ENCODE data around the gene IFI30.
A peak's percentile ranks its signal among the peaks of the same experiment; 100 is the strongest.

Gene IFI30

DNA sequence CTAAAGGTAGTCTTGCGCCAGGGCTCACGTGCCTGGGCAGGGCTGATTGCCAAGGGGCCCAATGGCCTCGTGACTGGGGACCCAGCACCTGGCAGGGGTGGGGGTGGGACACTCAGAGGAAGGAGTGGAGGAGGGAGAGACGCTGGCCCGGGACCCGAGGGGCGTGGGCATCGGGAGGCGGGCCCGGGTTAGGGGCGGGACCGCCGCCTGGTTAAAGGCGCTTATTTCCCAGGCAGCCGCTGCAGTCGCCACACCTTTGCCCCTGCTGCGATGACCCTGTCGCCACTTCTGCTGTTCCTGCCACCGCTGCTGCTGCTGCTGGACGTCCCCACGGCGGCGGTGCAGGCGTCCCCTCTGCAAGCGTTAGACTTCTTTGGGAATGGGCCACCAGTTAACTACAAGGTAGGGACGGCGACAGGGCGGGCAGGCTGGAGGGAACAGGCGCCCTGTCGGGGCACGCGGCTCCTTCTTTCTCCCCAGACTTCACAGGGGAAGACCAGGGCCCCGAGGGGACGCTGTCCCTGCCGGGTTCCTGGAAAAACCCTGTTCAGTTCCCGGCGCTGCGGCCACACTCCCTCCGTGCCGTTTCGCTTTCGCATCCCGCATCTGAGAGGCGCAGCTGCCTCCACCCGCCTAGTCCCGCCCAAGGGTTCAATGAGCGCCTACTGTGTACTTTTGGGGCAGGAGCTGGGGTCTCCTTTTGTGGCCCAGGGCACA lies at the start of gene IFI30:
IFI30 (plus strand) TSS at position 242 of the 717 bp plus-strand sequence; CDS start at position 271, 29 bp downstream.
- no peak for DNase-seq (ENCODE audit: low read depth)

DNA sequence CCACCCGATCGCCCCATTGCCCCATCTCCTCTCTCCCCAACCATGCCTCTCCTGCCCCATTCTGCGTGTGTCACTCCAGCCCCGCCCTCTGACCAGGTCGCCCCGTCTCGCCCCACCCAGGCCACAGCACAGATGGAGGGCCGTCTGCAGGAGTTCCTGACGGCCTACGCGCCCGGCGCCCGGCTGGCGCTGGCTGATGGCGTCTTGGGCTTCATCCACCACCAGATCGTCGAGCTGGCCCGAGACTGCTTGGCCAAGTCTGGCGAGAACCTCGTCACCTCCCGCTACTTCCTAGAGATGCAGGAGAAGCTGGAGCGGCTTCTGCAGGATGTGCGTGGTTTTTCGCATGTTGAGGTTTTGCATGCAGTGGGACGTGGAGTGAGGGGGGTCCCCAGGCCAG lies 49.8 kb upstream of the IFI30 start:
- no peak for DNase-seq (ENCODE audit: low read depth)

DNA sequence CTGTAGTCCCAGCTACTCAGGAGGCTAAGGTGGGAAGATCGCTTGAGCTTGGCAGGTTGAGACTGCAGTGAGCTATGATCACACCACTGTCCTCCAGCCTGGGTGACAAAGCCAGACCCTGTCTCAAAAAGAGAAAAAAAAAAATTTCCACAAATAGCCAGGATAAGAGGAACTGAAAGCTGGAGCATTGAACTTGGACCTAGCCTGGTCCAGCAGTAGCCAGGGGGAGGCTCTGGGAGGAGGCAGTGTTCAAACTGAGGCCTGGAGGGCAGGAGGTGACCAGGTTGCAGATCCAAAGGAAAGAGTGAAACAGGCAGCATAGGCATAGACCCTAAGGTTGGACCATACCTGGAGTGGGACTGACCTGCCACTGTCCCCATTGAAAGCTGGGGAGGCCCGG lies 47.5 kb upstream of the IFI30 start:
- no peak for DNase-seq (ENCODE audit: low read depth)

DNA sequence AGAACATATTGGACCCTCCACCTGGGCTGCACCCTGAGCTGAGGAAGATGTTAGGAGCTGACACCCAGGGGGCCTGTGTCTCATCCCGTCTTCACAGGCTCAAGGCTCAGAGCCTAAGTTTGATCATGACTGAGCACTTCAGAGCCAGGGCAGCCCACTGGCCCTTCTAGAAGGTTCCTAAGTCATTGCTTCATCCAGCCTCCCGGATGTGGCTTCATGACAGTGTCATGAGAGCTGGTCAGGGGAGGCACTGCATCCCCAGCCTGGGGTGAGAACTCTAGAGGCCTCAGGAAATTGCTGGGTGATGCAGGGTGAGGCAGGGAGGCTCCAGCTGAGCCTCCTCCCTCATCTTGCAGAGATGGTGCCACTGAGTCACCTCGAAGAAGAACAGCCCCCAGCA lies 45.6 kb upstream of the IFI30 start:
- DNase-seq (ENCODE audit: low read depth) = no peak

DNA sequence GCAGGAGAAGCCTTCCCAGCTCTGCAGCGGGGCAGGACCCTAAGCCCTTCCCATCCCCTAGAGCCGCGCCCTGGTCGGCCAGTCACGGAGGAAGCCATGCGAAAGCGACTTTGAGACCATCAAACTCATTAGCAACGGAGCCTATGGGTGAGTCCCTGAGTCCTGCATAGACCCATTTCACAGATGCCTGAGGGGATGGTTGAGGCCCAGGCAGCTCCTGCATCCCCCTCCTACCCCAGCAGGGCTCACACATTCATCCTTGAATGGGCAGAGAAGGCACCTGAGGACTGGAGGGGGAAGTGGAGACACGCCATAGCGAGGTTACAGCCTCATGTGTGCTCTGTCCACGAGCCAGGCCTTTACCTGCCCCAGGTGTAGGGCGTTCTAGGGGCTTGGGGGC lies 44.8 kb upstream of the IFI30 start:
- no peak for DNase-seq (ENCODE audit: low read depth)

DNA sequence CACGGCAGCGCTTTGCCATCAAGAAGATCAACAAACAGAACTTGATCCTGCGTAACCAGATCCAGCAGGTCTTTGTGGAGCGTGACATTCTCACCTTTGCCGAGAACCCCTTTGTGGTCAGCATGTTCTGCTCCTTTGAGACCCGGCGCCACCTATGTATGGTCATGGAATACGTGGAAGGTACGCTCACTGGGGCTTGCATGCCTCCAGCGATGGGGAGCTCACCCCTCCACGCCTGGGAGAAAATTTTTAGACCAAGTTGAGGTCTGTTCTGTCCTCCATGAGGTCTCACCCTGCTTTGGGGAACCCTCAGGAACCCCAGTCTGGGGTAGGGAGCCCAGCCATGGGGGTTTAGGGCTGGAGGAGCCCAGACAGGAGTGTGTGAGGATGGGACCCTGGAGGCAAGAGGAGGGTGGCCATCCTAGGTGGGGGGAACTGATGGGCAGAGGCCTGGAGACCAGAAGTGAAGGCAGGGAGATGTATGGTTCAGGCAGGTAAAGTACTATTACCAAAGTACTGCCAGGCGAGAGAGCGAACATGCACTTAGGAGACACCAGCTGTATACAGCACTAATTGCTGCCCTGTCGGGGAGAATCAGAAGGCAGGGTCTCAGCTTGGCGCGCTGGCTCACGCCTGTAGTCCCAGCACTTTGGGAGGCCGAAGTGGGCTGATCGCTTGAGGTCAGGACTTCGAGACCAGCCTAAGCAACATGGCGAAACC lies 42.9 kb upstream of the IFI30 start:
- DNase-seq (ENCODE audit: low read depth) = no peak

DNA sequence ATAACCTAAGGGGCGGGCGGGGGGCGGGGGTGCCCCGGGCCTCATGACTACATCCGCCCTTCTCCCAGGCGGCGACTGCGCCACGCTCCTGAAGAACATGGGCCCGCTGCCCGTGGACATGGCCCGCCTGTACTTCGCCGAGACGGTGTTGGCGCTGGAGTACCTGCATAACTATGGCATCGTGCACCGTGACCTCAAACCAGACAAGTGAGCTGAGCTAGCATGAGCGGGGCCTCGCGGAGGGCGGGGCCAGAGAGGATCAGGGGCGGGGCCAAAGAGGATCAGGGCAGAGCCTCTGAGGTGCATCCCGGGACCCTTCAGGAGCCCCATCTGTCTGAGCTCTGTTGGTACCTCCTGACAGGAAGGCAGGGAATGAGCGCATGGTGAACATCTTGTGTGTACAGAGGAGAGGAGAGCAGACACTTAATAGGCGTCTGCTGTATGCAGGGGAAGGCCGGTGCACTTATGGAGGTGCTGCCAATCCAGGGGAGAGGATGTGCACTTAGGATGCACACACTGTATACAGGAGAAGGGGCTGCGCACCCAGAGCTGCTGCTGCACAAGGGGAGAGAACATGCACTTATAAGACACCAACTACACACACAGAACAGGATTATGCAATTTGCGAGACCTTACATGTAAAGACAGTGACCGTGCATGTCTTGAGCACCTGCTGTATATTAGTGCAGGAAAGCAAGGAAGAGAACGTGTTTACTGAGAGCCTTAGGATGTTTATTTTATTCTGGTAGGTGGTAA lies 41.6 kb upstream of the IFI30 start:
- no peak for DNase-seq (ENCODE audit: low read depth)

DNA sequence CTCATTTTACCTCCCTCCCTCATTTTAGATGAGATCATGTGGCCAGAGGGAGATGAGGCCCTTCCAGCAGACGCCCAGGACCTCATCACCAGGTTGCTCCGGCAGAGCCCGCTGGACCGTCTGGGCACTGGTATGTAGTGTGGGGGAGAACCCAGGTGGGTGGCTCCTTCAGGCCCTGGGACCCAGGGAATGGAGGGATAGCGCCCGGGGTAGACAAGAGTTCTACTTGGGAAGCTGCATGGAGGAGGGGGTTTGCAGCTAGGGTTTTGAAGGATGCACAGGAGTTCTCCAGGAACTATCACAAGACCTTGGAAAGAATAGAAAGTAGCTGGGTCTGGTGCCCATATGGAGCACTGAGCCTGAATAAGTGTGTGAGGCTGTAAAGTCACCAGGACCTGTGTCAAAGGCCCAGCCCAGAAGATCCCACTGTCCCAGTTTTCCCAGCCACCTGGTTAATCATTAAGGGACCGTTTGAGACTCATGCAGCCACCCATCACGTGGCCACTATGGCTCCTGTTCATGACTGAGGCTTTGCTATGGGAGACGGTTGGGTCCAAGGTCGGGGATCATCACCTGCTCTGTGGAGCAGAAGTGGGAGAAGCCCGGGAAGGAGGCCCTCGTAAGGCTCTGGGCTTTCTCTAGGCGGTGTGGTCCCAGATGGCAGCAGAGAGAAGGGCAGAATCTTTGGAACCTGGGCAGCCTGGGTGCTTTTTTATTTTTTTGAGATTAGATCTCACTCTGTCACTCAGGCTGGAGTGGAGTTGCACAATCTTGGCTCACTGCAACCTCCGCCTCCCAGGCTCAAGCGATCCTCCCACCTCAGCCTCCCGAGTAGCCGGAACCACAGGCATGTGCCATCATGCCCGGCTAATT lies 37.7 kb upstream of the IFI30 start:
- DNase-seq (ENCODE audit: low read depth) = peak; percentile 12

DNA sequence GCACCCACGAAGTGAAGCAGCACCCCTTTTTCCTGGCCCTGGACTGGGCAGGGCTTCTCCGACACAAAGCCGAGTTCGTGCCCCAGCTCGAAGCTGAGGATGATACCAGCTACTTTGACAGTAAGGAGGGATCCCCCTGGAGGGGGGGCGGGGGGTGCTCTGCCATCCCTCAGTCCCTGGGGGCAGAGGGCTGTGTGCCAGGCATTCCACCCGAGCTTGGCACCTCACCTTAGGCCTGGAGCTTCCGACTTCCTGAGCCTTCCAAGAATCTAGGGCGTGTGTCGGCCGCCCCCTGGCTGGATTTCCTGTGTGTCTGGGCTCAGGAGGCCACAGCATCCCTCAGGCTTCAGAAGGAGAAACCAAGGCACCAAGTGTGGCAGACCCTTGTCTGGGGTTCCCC lies 36.4 kb upstream of the IFI30 start:
- DNase-seq (ENCODE audit: low read depth) = no peak

DNA sequence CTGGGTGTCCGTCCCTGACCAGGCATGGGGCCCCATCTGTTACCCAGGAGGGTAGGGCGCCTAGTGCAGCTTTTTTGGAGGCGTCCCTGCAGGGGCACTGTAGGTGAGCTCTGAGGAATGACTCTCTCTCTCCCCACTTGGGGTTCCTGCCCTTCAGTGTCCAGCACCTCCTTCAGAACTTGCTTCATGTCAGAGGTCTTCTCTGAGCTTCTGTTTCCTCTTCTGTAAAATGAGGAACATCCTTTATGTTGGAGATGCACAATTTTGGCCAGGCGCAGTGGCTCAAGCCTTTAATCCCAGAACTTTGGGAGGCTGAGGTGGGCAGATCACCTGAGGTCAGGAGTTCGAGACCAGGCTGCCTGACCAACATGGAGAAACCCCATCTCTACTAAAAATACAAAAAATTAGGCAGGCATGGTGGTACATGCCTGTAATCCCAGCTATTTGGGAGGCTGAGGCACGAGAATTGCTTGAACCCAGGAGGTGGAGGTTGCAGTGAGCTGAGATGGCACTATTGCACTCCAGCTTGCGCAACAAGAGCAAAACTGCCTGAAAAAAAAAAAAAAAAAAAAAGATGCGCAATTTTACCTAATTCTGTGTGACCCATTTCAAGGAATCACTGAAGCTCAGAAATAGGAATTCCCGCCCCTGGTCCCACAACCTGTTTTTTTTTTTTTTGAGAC lies 35.8 kb upstream of the IFI30 start:
- DNase-seq (ENCODE audit: low read depth) = no peak

DNA sequence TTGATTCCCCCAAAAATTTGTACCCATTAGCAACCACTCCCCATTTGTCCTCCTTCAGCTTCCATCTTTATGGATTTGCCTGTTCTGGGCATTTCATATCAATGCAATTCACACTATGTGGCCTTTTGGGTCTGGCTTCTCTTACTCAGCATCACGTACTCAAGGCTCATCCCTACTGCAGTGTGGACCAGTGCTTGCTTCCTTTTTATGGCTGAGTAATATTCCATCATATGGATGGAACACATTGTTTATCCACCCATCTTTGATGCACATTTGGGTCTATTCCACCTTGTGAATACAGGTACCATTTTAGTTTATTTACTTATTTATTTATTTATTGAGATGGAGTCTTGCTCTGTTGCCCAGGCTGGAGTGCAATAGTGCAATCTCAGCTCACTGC lies 33.1 kb upstream of the IFI30 start:
- DNase-seq (ENCODE audit: low read depth) = no peak

DNA sequence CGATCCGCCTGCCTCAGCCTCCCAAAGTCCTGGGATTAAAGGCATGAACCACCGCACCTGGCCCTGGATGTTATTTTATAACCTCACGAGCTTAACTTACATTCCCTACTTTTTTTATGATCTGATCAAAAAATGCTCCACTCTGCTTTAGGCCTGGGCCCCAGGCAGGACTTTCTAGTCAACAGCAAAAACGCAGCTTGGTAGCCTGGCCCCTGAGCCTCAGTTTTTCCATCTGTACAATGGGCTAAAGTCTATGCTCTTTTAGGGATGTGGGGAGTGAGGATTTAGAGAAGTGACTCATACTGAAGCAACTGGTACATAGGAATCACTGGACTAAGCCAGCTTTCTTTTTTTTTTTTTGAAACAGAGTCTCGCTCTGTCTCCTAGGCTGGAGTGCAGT lies 32.6 kb upstream of the IFI30 start:
- DNase-seq (ENCODE audit: low read depth) = peak; percentile 36

DNA sequence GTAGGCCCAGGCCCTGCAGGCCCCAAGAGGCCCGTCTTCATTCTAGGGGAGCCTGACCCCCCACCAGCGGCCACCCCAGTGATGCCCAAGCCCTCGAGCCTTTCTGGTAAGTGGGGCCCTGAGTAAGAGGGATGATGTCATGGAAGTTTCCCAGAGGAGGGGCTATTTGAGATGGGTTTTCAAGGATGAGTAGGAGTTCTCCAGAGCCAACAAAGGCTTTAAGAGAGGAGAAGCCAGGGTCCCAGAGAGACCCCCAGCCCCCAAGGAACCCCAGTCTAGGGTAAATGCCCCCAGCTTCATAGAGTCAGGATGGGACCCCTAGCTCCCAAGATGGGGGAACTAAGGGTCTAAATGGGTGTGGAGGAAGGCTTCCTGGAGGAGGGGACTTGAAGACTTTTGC lies 29.7 kb upstream of the IFI30 start:
- DNase-seq (ENCODE audit: low read depth) = no peak

DNA sequence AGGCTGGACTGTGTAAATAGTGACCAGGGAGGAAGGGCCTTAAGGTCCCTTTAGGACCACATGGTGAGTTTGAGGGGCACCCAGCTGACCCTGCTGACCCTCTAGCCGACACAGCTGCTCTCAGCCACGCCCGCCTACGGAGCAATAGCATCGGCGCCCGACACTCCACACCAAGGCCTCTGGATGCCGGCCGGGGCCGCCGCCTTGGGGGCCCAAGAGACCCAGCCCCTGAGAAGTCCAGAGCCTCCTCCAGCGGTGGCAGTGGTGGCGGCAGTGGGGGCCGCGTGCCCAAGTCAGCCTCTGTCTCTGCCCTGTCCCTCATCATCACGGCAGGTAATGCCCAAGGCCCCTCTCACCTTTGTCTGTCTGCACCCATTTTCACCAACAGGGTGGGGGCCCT lies 29.3 kb upstream of the IFI30 start:
- DNase-seq (ENCODE audit: low read depth) = no peak

DNA sequence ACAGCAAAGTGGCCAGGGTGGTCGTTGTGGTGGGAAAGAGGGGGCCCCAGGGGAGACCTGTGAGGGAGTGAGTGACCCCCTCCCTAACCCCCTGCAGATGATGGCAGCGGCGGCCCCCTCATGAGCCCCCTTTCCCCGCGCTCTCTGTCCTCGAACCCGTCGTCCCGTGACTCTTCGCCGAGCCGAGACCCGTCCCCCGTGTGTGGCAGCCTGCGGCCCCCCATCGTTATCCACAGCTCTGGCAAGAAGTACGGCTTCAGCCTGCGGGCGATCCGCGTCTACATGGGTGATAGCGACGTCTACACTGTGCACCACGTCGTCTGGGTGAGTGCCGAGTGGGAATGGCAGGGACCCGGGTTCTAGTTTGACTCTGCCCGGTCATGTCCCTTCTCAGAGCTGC lies 28.7 kb upstream of the IFI30 start:
- no peak for DNase-seq (ENCODE audit: low read depth)

DNA sequence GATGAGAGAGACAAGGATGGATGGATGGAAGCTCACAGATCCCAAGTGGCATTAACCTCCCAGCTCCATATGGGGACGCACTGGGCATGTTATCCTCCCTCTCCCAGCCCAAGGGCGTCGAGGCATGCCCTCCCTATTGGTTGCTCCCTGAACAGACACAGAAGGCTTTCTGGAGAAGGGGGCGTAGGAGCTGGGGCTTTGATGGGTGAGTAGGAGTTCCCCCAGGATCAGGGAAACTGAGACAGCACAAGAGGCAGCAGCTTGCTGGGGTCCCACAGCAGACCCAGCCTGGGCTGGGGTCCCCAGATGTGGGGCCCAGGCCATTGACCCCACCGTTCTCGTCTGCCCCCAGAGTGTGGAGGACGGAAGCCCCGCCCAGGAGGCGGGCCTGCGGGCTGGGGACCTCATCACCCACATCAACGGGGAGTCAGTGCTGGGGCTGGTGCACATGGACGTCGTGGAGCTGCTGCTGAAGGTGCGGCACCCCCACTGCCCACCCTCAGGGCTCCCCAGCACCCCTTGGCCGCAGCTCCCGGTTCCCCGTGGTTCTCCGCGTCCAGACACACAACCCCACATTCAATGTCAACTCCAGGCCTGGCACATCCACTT lies 28.1 kb upstream of the IFI30 start:
- no peak for DNase-seq (ENCODE audit: low read depth)

DNA sequence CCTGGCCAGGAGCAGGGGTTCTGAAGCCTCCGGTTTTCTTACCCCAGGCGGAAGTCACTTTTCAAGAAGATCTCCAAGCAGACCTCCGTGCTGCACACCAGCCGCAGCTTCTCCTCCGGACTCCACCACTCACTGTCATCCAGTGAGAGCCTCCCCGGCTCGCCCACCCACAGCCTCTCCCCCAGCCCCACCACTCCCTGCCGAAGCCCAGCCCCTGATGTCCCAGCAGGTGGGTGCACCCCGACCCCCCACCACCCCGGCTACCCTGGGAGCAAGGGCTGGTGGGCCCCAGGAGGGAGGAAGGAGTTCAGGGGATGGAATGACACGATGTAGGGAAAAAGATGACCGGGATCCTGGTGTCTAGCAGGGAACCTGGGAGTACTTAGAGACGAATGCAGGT lies 26.2 kb upstream of the IFI30 start:
- no peak for DNase-seq (ENCODE audit: low read depth)

DNA sequence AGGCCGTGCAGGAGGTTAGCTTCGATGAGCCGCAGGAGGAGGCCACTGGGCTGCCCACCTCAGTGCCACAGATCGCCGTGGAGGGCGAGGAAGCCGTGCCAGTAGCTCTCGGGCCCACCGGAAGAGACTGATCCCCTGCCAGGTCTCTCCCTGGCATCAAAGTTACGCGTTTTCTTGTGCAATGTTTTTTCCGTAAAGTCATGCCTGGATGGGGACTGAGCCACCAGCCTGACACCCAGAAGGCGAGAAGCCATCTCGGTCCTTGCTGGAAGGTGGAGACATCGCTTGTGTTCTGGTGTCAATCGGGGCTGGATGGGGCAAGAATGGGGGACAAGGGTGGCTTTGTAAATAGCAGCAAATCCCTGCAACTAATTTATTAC lies 24.0 kb upstream of the IFI30 start:
- DNase-seq (ENCODE audit: low read depth) = no peak

DNA sequence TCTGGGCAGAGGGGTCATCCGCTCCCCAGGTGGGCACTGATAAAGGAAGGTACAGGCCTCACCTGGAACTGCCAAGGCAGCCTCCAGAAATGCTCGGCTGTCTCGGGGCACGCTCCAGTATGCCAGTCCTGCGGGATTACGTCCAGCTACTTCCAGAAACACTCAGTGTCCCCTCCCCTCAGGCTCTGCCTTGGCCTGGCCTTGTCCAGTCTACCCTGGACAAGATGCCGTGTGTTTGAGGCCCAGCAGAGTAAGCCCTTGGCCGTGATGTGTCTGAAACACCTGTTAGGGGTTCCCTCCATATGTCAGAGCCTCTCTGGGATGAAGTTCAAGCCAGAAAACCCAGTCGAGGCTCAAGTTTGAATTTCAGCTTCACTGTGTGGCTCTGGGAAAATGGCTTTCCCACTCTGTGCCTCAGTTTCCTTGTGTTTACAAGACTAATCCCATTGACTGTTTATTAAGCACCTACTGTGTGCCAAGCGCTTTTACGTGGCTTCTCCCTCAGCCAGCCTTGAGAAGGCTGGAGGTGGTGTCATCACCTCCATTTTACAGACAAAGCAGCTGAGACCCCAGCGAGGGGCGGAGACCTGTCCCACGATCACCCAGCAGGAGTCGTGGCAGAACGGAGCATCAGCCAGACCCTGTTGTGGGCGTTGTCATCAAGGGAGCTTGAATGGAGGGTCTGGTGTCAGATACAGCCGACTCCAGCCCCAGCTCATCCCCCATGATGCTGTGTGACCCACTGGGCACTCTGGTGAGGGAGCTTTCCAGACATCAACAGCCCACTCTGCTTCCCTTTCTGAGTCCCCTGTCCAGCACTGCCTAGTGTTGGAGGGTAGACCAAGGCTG lies 22.6 kb upstream of the IFI30 start:
- DNase-seq (ENCODE audit: low read depth) = no peak

DNA sequence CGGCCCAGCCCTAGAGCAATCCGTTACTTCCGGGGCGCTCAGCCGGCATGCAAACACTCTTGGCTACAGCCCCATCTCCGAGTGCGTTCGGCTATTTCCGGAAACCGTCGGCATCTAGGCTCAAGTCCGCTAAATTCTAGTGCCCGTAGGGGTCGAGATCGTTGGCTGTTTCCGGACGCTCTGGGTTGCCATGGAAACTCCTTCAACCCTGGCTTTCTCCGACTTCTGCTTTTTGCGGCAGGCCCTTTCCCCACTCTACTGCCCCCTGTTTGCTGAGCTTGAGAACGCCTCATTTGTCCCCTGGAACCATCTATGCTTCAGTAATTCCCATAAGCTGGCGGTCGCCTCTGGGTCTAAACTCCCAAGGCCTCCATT lies 21.2 kb upstream of the IFI30 start:
- peak; percentile 96 for DNase-seq (ENCODE audit: low read depth)
